ENCODE measurements around the gene DHX35. TPM values are rescaled to one million over a fixed set of nuclear protein-coding genes. Genes with fewer than 3 reads are reported as not detected.

DHX35 gene
- total and polyA plus RNA-seq, 2 donors from 2014 or later: 6.9 to 11.0 TPM

- no peaks in the 10 kb centered on the region for H3K36me3 ChIP-seq (ENCODE audit: control insufficient read depth in 2 of 3, insufficient read depth in 3 of 3, low read length in 3 of 3)
- no peak overlapping the region for H3K9ac ChIP-seq (ENCODE audit: low read length in 3 of 3)
- FAIRE-seq: no peak
- no peak overlapping the region for H3K4me3 ChIP-seq (ENCODE audit: low read length in 3 of 3)
- DNase-seq: peak in 4 of 5 donors; percentile 24 to 58 (median 33)
- peaks cover 0 to 7% (median 0%) of the 10 kb centered on the region in 3 donors for H3K9me3 ChIP-seq (ENCODE audit: control insufficient read depth in 2 of 3, insufficient read depth in 1 of 3, low read length in 3 of 3)
- no peak overlapping the region for H3K27ac ChIP-seq (ENCODE audit: low read depth in 2 of 2, low read length in 2 of 2)
- H3K27me3 ChIP-seq (ENCODE audit: control insufficient read depth, insufficient read depth, low read length): no peaks in the 10 kb centered on the region
- intact Hi-C loops (cut with DNase I): no loop called here
- no peak for TF ChIP-seq CTCF (IDR thresholded peaks at IDR 0.05; ENCODE audit: borderline replicate concordance, extremely low read depth, insufficient read depth)
- H3K4me1 ChIP-seq (ENCODE audit: control insufficient read depth in 2 of 3, insufficient read depth in 2 of 3, low read depth in 1 of 3, low read length in 3 of 3): no peaks in the 10 kb centered on the region
These were observed 104.5 kb downstream of the DHX35 start for GRCh38 chr20:39066471-39067242.

GRCh38 chr20:39067526-39068216 is 105.5 kb downstream of the DHX35 start:
- FAIRE-seq: no peak

GRCh38 chr20:39069976-39070375 is 107.8 kb downstream of the DHX35 start:
- no peak overlapping the region for H3K27ac ChIP-seq (ENCODE audit: low read depth in 2 of 2, low read length in 2 of 2)
- H3K9ac ChIP-seq (ENCODE audit: low read length in 3 of 3): no peak overlapping the region
- DNase-seq (no peak), FAIRE-seq (no peak)
- H3K9me3 ChIP-seq (ENCODE audit: control insufficient read depth in 2 of 3, insufficient read depth in 1 of 3, low read length in 3 of 3): peaks cover 0 to 7% (median 0%) of the 10 kb centered on the region in 3 donors
- H3K4me3 ChIP-seq (ENCODE audit: low read length in 3 of 3): no peak overlapping the region
- H3K36me3 ChIP-seq (ENCODE audit: control insufficient read depth in 2 of 3, insufficient read depth in 3 of 3, low read length in 3 of 3): no peaks in the 10 kb centered on the region
- no peaks in the 10 kb centered on the region for H3K4me1 ChIP-seq (ENCODE audit: control insufficient read depth in 2 of 3, insufficient read depth in 2 of 3, low read depth in 1 of 3, low read length in 3 of 3)
- no peaks in the 10 kb centered on the region for H3K27me3 ChIP-seq (ENCODE audit: control insufficient read depth, insufficient read depth, low read length)
- intact Hi-C loops (cut with DNase I): no loop called here
- no peak for TF ChIP-seq CTCF (IDR thresholded peaks at IDR 0.05; ENCODE audit: borderline replicate concordance, extremely low read depth, insufficient read depth)

More at GRCh38 chr20:39067526-39068216, 105.5 kb downstream of the DHX35 start:
- Histone ChIP-seq H3K27me3 (ENCODE audit: control insufficient read depth, insufficient read depth, low read length) (no peaks in the 10 kb centered on the region), H3K27ac (ENCODE audit: low read depth in 2 of 2, low read length in 2 of 2) (no peak overlapping the region), H3K4me1 (ENCODE audit: control insufficient read depth in 2 of 3, insufficient read depth in 2 of 3, low read depth in 1 of 3, low read length in 3 of 3) (no peaks in the 10 kb centered on the region), H3K9ac (ENCODE audit: low read length in 3 of 3) (no peak overlapping the region), H3K4me3 (ENCODE audit: low read length in 3 of 3) (no peak overlapping the region), H3K9me3 (ENCODE audit: control insufficient read depth in 2 of 3, insufficient read depth in 1 of 3, low read length in 3 of 3) (peaks cover 0 to 7% (median 0%) of the 10 kb centered on the region in 3 donors), H3K36me3 (ENCODE audit: control insufficient read depth in 2 of 3, insufficient read depth in 3 of 3, low read length in 3 of 3) (no peaks in the 10 kb centered on the region)
- intact Hi-C loops (cut with DNase I): no loop called here
- DNase-seq: no peak
- TF ChIP-seq CTCF (IDR thresholded peaks at IDR 0.05; ENCODE audit: borderline replicate concordance, extremely low read depth, insufficient read depth): no peak

Measured in kidney (tissue), 14 donors.